CD8-positive, alpha-beta memory T cell (primary cell): ENCODE measurements around the gene COLQ. TPM values are rescaled to one million over a fixed set of nuclear protein-coding genes. Genes with fewer than 3 reads are reported as not detected.
"Not testable (repeated sequence)": the region's sequence is repeated elsewhere in the genome, so short reads cannot be mapped to it uniquely, and the experiment has no call there.

Experiments
- CTCF ChIA-PET: fragments of 350-600 bp; sonication (Branson Sonifier 250); formaldehyde crosslinking; loops from one replicate; lab custom pipeline; 2021; ENCODE audit warnings: antibody characterized with exemption; lab: Charles Lee
- POLR2A ChIA-PET: fragments of 350-600 bp; sonication (Branson Sonifier 250); formaldehyde crosslinking; loops from one replicate; lab custom pipeline; 2021; ENCODE audit warnings: antibody characterized with exemption; lab: Charles Lee
- DNase-seq, 5 donors: peaks; one replicate each; pipeline versions ENCODE4 v3.0.0 to v3.0.0-alpha.2; 2020 to 2022; ENCODE audit warnings: mixed read lengths in 1 of 5
- H3K27ac ChIP-seq: one replicate; pipeline ENCODE4 v1.7.0; 2013; ENCODE audit warnings: low read depth, mild to moderate bottlenecking, low read length, moderate library complexity
- H3K27me3 ChIP-seq: 2 replicates; pipeline ENCODE4 v1.7.0; 2013; ENCODE audit warnings: low read length, mild to moderate bottlenecking; ENCODE audit not compliant: insufficient read depth, poor library complexity, severe bottlenecking
- H3K36me3 ChIP-seq: 2 replicates; pipeline ENCODE4 v1.7.0; 2013; ENCODE audit warnings: mild to moderate bottlenecking, low read length, moderate library complexity; ENCODE audit not compliant: insufficient read depth
- H3K4me1 ChIP-seq: 2 replicates; pipeline ENCODE4 v1.7.0; 2013; ENCODE audit warnings: mild to moderate bottlenecking, low read length, moderate library complexity; ENCODE audit not compliant: insufficient read depth
- H3K4me3 ChIP-seq: 2 replicates; pipeline ENCODE4 v1.7.0; 2013; ENCODE audit warnings: mild to moderate bottlenecking, low read length
- H3K9me3 ChIP-seq: 2 replicates; pipeline ENCODE4 v1.7.0; 2013; ENCODE audit warnings: mild to moderate bottlenecking, low read length
- H3K27ac Mint-ChIP-seq, 8 donors: one replicate each; pipeline ENCODE4 v1.8.0; 2020 to 2021; ENCODE audit warnings: mixed read lengths in 8 of 8, mild to moderate bottlenecking in 6 of 8, inconsistent platforms in 3 of 8, moderate library complexity in 3 of 8
- H3K27me3 Mint-ChIP-seq, 2 donors: one replicate each; pipeline ENCODE4 v1.8.0; 2020 to 2021; ENCODE audit warnings: mixed read lengths in 2 of 2, mild to moderate bottlenecking in 1 of 2, moderate library complexity in 1 of 2
- H3K36me3 Mint-ChIP-seq, 3 donors: one replicate each; pipeline ENCODE4 v1.8.0; 2020 to 2021; ENCODE audit warnings: mixed read lengths in 3 of 3, inconsistent platforms in 1 of 3, mild to moderate bottlenecking in 1 of 3
- H3K4me1 Mint-ChIP-seq, 3 donors: one replicate each; pipeline ENCODE4 v1.8.0; 2020 to 2021; ENCODE audit warnings: mixed read lengths in 3 of 3, inconsistent platforms in 1 of 3, mild to moderate bottlenecking in 1 of 3
- H3K4me3 Mint-ChIP-seq, 7 donors: one replicate each; pipeline ENCODE4 v1.8.0; 2020 to 2021; ENCODE audit warnings: mixed read lengths in 7 of 7, mild to moderate bottlenecking in 6 of 7, moderate library complexity in 4 of 7, inconsistent platforms in 2 of 7
- H3K9me3 Mint-ChIP-seq, 5 donors: one replicate each; pipeline ENCODE4 v1.8.0; 2020 to 2022; ENCODE audit warnings: mixed read lengths in 5 of 5, mild to moderate bottlenecking in 3 of 5, moderate library complexity in 2 of 5, inconsistent platforms in 1 of 5
- polyA plus RNA-seq: library from polyadenylated mRNA; unstranded; fragments of 300-500 nt; fragmentation: Illumina TruSeq; gene quantifications from one replicate; pipeline ENCODE4 v1.2.3, GENCODE V29; 2021
- total RNA-seq, 2 experiments: library from RNA; stranded (reverse); gene quantifications; one replicate each; pipeline ENCODE4 v1.2.3, GENCODE V29; 2021

The COLQ gene
- total and polyA plus RNA-seq, 3 experiments from 2014 or later = 1.1 to 17.3 (median 1.6) TPM

DNA sequence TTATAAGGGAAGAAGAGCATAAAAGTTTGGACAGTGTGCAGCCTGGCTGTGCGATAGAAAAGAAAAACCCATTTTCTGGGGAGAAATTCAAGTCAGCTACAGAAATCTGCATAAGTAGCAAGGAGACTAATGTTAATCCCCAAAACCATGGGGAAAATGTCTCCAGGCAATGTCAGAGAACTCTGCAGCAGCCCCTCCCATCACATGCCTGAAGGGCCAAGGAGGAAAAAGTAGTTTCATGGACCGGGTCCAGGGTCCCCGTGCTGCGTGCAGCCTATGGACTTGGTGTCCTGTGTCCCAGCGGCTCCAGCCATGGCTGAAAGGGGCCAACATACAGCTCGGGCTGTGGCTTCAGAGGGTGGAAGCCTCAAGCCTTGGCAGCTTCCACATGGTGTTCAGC lies 28.3 kb upstream of the COLQ start:
- no peak overlapping the region for H3K27ac ChIP-seq
- POLR2A ChIA-PET = no interaction called here
- H3K36me3 ChIP-seq = no peaks in the 10 kb centered on the region
- CTCF ChIA-PET = no interaction called here
- H3K9me3 ChIP-seq = no peaks in the 10 kb centered on the region
- Mint-ChIP-seq H3K4me1 (peaks cover 0 to 21% (median 4%) of the 10 kb centered on the region in 3 donors), H3K36me3 (peaks cover 7 to 38% (median 9%) of the 10 kb centered on the region in 3 donors), H3K4me3 (no peak overlapping the region), H3K9me3 (peaks cover 5 to 13% (median 8%) of the 10 kb centered on the region in 5 donors), H3K27me3 (peaks cover 0 to 1% of the 10 kb centered on the region in 2 donors), H3K27ac (no peak overlapping the region)
- H3K4me1 ChIP-seq = no peaks in the 10 kb centered on the region
- DNase-seq = no peak
- H3K4me3 ChIP-seq = no peak overlapping the region
- H3K27me3 ChIP-seq = no peaks in the 10 kb centered on the region

DNA sequence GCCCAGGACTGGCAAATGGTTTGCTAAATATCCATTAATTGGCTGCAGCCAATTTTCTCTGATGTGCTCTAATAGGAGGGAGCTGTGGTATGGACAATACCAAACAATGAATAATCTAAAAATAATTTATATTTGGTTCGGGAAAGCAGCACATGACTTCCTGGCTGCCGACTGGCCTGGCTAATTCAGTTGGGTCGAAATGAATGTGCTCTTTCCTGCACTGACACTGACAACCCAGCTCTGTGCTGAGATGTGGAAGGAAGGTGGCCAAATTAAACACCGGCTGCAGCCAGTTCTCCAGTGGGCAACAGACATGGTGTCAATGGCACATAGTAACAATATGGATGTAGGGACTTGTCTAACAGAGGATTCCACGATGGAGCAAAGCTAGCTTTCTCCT lies 21.1 kb upstream of the COLQ start:
- DNase-seq = no peak
- Mint-ChIP-seq H3K4me3 (no peak overlapping the region), H3K27ac (peak overlapping the region in 3 of 8 donors; percentile 22 to 48 (median 38)), H3K27me3 (peaks cover 0 to 1% of the 10 kb centered on the region in 2 donors), H3K36me3 (peaks cover 0 to 36% (median 5%) of the 10 kb centered on the region in 3 donors), H3K4me1 (peaks cover 34 to 51% (median 36%) of the 10 kb centered on the region in 3 donors), H3K9me3 (peaks cover 5 to 13% (median 8%) of the 10 kb centered on the region in 5 donors)
- peaks cover 14% of the 10 kb centered on the region for H3K4me1 ChIP-seq
- ChIA-PET POLR2A (no interaction called here), CTCF (no interaction called here)
- no peaks in the 10 kb centered on the region for H3K9me3 ChIP-seq
- no peaks in the 10 kb centered on the region for H3K27me3 ChIP-seq
- no peak overlapping the region for H3K27ac ChIP-seq
- no peaks in the 10 kb centered on the region for H3K36me3 ChIP-seq
- H3K4me3 ChIP-seq = no peak overlapping the region

DNA sequence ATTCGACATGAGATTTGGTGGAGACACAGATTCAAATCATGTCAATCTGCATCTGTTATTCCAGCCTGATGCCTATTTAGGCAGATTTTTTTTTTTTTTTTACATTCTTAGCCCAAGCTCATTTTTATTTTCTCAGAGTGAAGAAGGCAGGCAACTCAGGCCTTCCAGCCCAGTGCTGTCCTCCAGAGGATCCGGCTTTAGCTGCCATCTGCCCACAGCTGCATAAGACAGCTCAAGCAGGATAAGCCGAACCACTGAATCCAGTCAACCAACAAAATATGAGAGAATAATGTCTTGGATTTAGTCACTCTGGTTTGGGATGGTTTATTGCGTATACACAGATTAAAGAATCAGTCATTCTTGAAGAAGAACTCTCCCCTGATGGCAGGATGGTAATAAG lies 19.9 kb upstream of the COLQ start:
- peaks cover 27% of the 10 kb centered on the region for H3K4me1 ChIP-seq
- CTCF ChIA-PET = no interaction called here

DNA sequence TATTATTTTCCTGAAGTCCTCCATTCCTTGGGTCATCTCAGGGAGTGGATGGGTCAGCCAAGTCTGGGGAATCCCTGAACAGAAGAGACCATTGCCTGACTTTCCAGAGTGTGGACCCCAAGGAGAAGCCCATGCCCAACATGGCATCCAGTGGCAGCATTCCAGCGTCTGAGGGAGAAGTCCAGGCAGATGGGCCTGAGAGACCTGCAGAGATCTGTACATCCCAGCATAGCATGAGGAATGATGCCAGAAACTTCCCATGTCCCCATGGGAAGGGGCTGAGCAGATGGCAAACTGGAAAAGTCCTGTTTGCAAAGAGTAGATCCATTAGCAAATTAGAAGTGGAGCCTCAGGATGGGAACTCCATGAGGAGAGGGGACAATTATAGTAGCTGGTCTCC lies 17.6 kb upstream of the COLQ start:
- Histone ChIP-seq H3K36me3 (no peaks in the 10 kb centered on the region), H3K9me3 (no peaks in the 10 kb centered on the region), H3K4me3 (no peak overlapping the region), H3K4me1 (peaks cover 44% of the 10 kb centered on the region), H3K27me3 (no peaks in the 10 kb centered on the region), H3K27ac (no peak overlapping the region)
- peak overlapping the region; percentile 58 to 91 (median 88) for H3K27ac Mint-ChIP-seq
- no peak overlapping the region for H3K4me3 Mint-ChIP-seq
- no peaks in the 10 kb centered on the region for H3K27me3 Mint-ChIP-seq
- peaks cover 0 to 16% (median 1%) of the 10 kb centered on the region in 3 donors for H3K36me3 Mint-ChIP-seq
- H3K4me1 Mint-ChIP-seq = peaks cover 64 to 77% (median 65%) of the 10 kb centered on the region in 3 donors
- ChIA-PET CTCF (no interaction called here), POLR2A (no interaction called here)
- DNase-seq = no peak
- H3K9me3 Mint-ChIP-seq = no peaks in the 10 kb centered on the region

More for the DNA sequence above, 19.9 kb upstream of the COLQ start:
- POLR2A ChIA-PET = no interaction called here
- H3K9me3 Mint-ChIP-seq = peaks cover 0 to 6% (median 2%) of the 10 kb centered on the region in 5 donors
- peaks cover 0 to 25% (median 5%) of the 10 kb centered on the region in 3 donors for H3K36me3 Mint-ChIP-seq
- Histone ChIP-seq H3K36me3 (no peaks in the 10 kb centered on the region), H3K27ac (no peak overlapping the region), H3K27me3 (no peaks in the 10 kb centered on the region), H3K4me3 (no peak overlapping the region), H3K9me3 (no peaks in the 10 kb centered on the region)
- peaks cover 47 to 64% (median 48%) of the 10 kb centered on the region in 3 donors for H3K4me1 Mint-ChIP-seq
- H3K27me3 Mint-ChIP-seq = no peaks in the 10 kb centered on the region
- no peak for DNase-seq
- peak overlapping the region in 3 of 8 donors; percentile 39 to 87 (median 76) for H3K27ac Mint-ChIP-seq
- H3K4me3 Mint-ChIP-seq = no peak overlapping the region

DNA sequence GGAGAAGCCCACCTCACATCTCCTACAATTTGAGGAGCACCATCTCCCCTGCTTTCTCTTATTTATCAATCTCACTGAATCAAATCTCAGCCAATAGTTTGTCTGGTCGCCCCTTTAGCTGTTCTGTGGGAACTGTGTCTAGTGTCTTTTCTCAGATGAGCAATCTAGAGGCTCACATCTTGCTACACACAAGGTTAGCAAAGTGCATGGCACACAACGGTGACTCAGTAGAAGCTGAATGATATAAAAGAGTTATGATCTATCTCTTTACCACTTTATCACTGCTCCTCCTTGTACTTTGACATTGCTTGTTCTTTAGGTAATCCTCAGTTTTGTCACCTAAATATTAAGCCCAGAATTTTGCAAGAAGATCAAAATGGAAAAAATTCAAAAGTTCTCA lies 16.8 kb upstream of the COLQ start:
- peaks cover 44% of the 10 kb centered on the region for H3K4me1 ChIP-seq
- no peaks in the 10 kb centered on the region for H3K27me3 Mint-ChIP-seq
- peak overlapping the region in 7 of 8 donors; percentile 87 to 97 (median 90) for H3K27ac Mint-ChIP-seq
- ChIA-PET POLR2A (no interaction called here), CTCF (no interaction called here)
- no peaks in the 10 kb centered on the region for H3K36me3 ChIP-seq
- no peak overlapping the region for H3K4me3 ChIP-seq
- no peak for DNase-seq
- H3K9me3 ChIP-seq = no peaks in the 10 kb centered on the region
- H3K9me3 Mint-ChIP-seq = no peaks in the 10 kb centered on the region
- H3K36me3 Mint-ChIP-seq = peaks cover 0 to 16% (median 1%) of the 10 kb centered on the region in 3 donors
- H3K27ac ChIP-seq = no peak overlapping the region
- peak overlapping the region; percentile 17 to 56 (median 28) for H3K4me3 Mint-ChIP-seq
- peaks cover 60 to 75% (median 65%) of the 10 kb centered on the region in 3 donors for H3K4me1 Mint-ChIP-seq
- H3K27me3 ChIP-seq = no peaks in the 10 kb centered on the region

DNA sequence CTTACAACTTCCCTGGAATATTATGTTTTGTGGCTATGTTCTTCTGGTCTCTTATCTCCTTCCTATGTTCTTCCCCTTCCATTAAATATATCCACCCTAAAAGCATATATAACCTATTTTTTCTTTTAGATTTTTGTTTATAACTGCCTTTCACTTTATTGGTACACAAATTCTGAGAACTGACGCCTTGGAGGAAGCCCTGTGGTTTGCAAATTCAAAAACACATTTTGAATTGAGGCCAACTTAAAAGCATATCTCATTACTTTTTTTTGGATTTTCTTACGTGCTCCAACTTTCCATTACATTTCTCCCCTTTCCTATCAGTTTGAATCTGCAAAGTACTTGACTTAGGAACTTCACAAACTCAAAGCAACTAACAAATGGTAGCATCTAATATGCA lies 15.3 kb upstream of the COLQ start:
- Histone ChIP-seq H3K27me3 (no peaks in the 10 kb centered on the region), H3K4me1 (peaks cover 44% of the 10 kb centered on the region), H3K9me3 (no peaks in the 10 kb centered on the region), H3K36me3 (no peaks in the 10 kb centered on the region), H3K27ac (peak overlapping the region; percentile 11), H3K4me3 (no peak overlapping the region)
- Mint-ChIP-seq H3K27ac (peak overlapping the region; percentile 66 to 97 (median 88)), H3K36me3 (peaks cover 0 to 16% (median 1%) of the 10 kb centered on the region in 3 donors), H3K27me3 (no peaks in the 10 kb centered on the region), H3K4me3 (peak overlapping the region; percentile 15 to 80 (median 65)), H3K4me1 (peaks cover 60 to 81% (median 63%) of the 10 kb centered on the region in 3 donors), H3K9me3 (no peaks in the 10 kb centered on the region)
- DNase-seq = no peak
- CTCF ChIA-PET = no interaction called here
- POLR2A ChIA-PET = no interaction called here

DNA sequence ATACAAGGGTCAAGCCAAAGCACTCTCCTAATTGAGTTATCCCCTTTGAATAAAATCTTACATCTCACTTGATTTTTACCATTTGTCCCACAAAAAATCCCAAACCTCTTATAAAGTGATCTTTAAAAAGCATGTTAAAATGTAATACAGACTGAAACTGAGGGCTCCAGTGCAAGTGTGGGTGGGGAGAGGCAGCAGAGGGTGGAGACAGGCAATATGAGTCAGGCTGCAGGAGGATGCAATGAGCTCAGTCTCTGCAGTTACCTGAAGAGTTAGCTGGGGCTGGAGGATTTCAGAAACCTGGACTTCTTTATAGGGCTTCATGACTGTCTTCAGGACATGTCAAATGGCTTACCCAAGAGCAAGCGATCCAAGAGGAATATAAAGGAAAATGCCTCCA lies 14.2 kb upstream of the COLQ start:
- Mint-ChIP-seq H3K27me3 (no peaks in the 10 kb centered on the region), H3K9me3 (no peaks in the 10 kb centered on the region), H3K27ac (peak overlapping the region; percentile 66 to 97 (median 88)), H3K36me3 (peaks cover 0 to 8% (median 0%) of the 10 kb centered on the region in 3 donors), H3K4me1 (peaks cover 56 to 81% (median 60%) of the 10 kb centered on the region in 3 donors), H3K4me3 (peak overlapping the region; percentile 25 to 80 (median 65))
- Histone ChIP-seq H3K27me3 (no peaks in the 10 kb centered on the region), H3K36me3 (no peaks in the 10 kb centered on the region), H3K27ac (peak overlapping the region; percentile 1), H3K9me3 (no peaks in the 10 kb centered on the region), H3K4me1 (peaks cover 44% of the 10 kb centered on the region), H3K4me3 (no peak overlapping the region)
- CTCF ChIA-PET = interaction anchor here (1.7 kb wide), 1 partner anchor 17 kb away, joined by 7 read pairs; no protein-coding TSS in a partner anchor
- DNase-seq = no peak
- POLR2A ChIA-PET = no interaction called here

DNA sequence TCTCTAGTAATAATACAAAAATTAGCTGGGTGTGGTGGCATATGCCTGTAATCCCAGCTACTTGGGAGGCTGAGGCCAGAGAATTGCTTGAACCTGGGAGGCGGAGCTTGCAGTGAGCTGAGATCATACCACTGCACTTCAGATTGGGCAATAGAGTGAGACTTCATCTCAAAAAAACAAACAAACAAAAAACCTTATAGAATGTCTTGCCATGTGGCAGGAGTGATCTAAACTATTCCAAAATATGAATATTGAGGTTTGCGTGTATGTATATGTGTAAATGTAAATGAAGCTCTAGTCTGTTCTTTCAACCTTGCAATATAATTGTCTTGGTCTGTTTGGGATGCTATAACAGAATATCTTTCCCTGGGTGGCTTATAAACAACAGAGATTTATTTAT lies 11.1 kb upstream of the COLQ start:
- H3K4me1 ChIP-seq = peaks cover 51% of the 10 kb centered on the region
- H3K4me3 ChIP-seq, H3K27me3 ChIP-seq, H3K9me3 Mint-ChIP-seq, H3K27me3 Mint-ChIP-seq, CTCF ChIA-PET, POLR2A ChIA-PET, H3K4me3 Mint-ChIP-seq, H3K27ac ChIP-seq, H3K36me3 ChIP-seq, H3K9me3 ChIP-seq, H3K36me3 Mint-ChIP-seq, DNase-seq: not testable (repeated sequence)
- Mint-ChIP-seq H3K4me1 (peaks cover 61 to 83% (median 67%) of the 10 kb centered on the region in 3 donors), H3K27ac (peak overlapping the region in 3 of 8 donors; percentile 12 to 68 (median 38))
